GM12878 (cell line): ENCODE data around the gene MXD1. TPM values are rescaled to one million over a fixed set of nuclear protein-coding genes. Genes with fewer than 3 reads are reported as not detected.

Source experiments
- ATAC-seq: fragments of 200-7000 bp; cut with Tn5 transposase; 3 replicates; pipeline ENCODE4 v1.9.1; 2020; ENCODE audit warnings: mild to moderate bottlenecking, moderate library complexity
- BruUV-seq: library from RNA; stranded (reverse); fragments of 400-500 nt; replicated peaks from 2 replicates; lab custom pipeline; 2021; lab: Mats Ljungman, UMichigan
- CTCF ChIA-PET: fragments of 300-600 bp; sonication (Branson Sonifier 250); formaldehyde crosslinking; extraction: SDS; loops from one replicate; lab custom pipeline; 2021; ENCODE audit warnings: inconsistent platforms; lab: Yijun Ruan, JAX
- POLR2A ChIA-PET: fragments of 350-600 bp; formaldehyde crosslinking; extraction: SDS; loops from one replicate; lab custom pipeline; 2021; ENCODE audit warnings: inconsistent platforms; lab: Charles Lee
- RAD21 ChIA-PET: fragments of 300-600 bp; sonication (Branson Sonifier 250); formaldehyde crosslinking; loops from one replicate; lab custom pipeline; 2023; ENCODE audit warnings: antibody characterized with exemption; ENCODE audit not compliant: unreplicated experiment; lab: Charles Lee
- SMC1A ChIA-PET: fragments of 300-600 bp; sonication (Branson Sonifier 250); formaldehyde crosslinking; loops from one replicate; lab custom pipeline; 2023; ENCODE audit not compliant: unreplicated experiment, uncharacterized antibody; lab: Charles Lee
- DNase-seq: peaks from one replicate; pipeline ENCODE4 v3.0.0-alpha.2; 2011; ENCODE audit warnings: low read depth, low spot score
- FAIRE-seq: peaks from 3 replicates; lab custom pipeline; 2011; peaks lifted over from hg19 to GRCh38; lab: Jason Lieb, UNC
- H2AFZ ChIP-seq: 2 replicates; pipeline ENCODE4 v1.6.0; 2011; ENCODE audit warnings: low read depth, low read length, control low read depth; ENCODE audit not compliant: control insufficient read depth
- H3K27ac ChIP-seq: 2 replicates; pipeline ENCODE4 v1.5.1; 2011; ENCODE audit warnings: control low read depth; ENCODE audit not compliant: control insufficient read depth, insufficient read depth
- H3K27me3 ChIP-seq, 2 experiments: replicated peaks in 1 of 2; 2 replicates each; pipeline versions ENCODE4 v1.6.0 to v1.6.1; 2011; ENCODE audit warnings: low read length in 1 of 2; ENCODE audit not compliant: control insufficient read depth in 2 of 2, insufficient read depth in 2 of 2
- H3K36me3 ChIP-seq, 2 experiments: 2 replicates each; pipeline ENCODE4 v1.5.1; 2011; ENCODE audit warnings: low read length in 1 of 2; ENCODE audit not compliant: control insufficient read depth in 2 of 2, insufficient read depth in 2 of 2
- H3K4me1 ChIP-seq: 2 replicates; pipeline ENCODE4 v1.6.1; 2011; ENCODE audit warnings: mild to moderate bottlenecking, low read length, moderate library complexity, mixed read lengths; ENCODE audit not compliant: control insufficient read depth, insufficient read depth
- H3K4me2 ChIP-seq: 2 replicates; pipeline ENCODE4 v1.6.0; 2011; ENCODE audit warnings: control low read depth; ENCODE audit not compliant: control insufficient read depth, insufficient read depth
- H3K4me3 ChIP-seq: fragments of 200-600 bp; sonication (generic); 2 replicates; pipeline ENCODE4 v1.5.1; 2016
- H3K79me2 ChIP-seq: 2 replicates; pipeline ENCODE4 v1.6.0; 2011; ENCODE audit warnings: low read length; ENCODE audit not compliant: control insufficient read depth, insufficient read depth
- H3K9ac ChIP-seq: 2 replicates; pipeline ENCODE4 v1.8.0; 2011; ENCODE audit warnings: low read length, control low read depth, mixed read lengths; ENCODE audit not compliant: control insufficient read depth, insufficient read depth
- H3K9me3 ChIP-seq: replicated peaks from 3 replicates; pipeline ENCODE4 v1.5.1; 2011; ENCODE audit warnings: mild to moderate bottlenecking, low read length; ENCODE audit not compliant: control insufficient read depth, insufficient read depth
- H4K20me1 ChIP-seq: 2 replicates; pipeline ENCODE4 v1.6.0; 2011; ENCODE audit not compliant: control insufficient read depth, insufficient read depth
- CEBPB ChIP-seq, 2 experiments: fragments of 150-350 bp in 1 of 2; IDR thresholded peaks; 2 replicates each; pipeline ENCODE4 v1.6.1; 2012 to 2014; ENCODE audit warnings: low read depth in 2 of 2, low read length in 2 of 2, borderline replicate concordance in 1 of 2, inconsistent platforms in 1 of 2
- CHD2 ChIP-seq: IDR thresholded peaks from 2 replicates; pipeline ENCODE4 v1.6.1; 2011; ENCODE audit warnings: low read depth, low read length, improper control_type of control experiment, borderline replicate concordance
- CTCF ChIP-seq, 3 experiments: IDR thresholded peaks in 2 of 3; conservative IDR thresholded peaks in 1 of 3; 2 replicates each; pipeline ENCODE4 v1.5.1; 2011; ENCODE audit warnings: low read depth in 3 of 3, low read length in 3 of 3, mild to moderate bottlenecking in 3 of 3, control low read depth in 2 of 3, moderate library complexity in 2 of 3, inconsistent platforms in 1 of 3, mixed read lengths in 1 of 3; ENCODE audit not compliant: control insufficient read depth in 2 of 3, insufficient read depth in 1 of 3; ENCODE audit errors: extremely low read depth in 1 of 3
- EZH2 ChIP-seq: IDR thresholded peaks from 2 replicates; pipeline ENCODE4 v1.6.1; 2012; ENCODE audit warnings: low read depth, mild to moderate bottlenecking, control low read depth, inconsistent platforms, low read length, borderline replicate concordance; ENCODE audit not compliant: control insufficient read depth
- HDGF ChIP-seq: fragments of 450-650 bp; IDR thresholded peaks from 2 replicates; pipeline ENCODE4 v1.6.1; 2016; ENCODE audit warnings: antibody characterized with exemption
- NFXL1 ChIP-seq: fragments of 450-650 bp; IDR thresholded peaks from 2 replicates; pipeline ENCODE4 v1.6.1; 2017; ENCODE audit warnings: antibody characterized with exemption, mild to moderate bottlenecking, borderline replicate concordance
- RAD21 ChIP-seq: IDR thresholded peaks from 2 replicates; pipeline ENCODE4 v1.6.1; 2011; ENCODE audit warnings: mild to moderate bottlenecking, low read depth, low read length, moderate library complexity; ENCODE audit not compliant: insufficient read depth
- SIN3A ChIP-seq: IDR thresholded peaks from 2 replicates; pipeline ENCODE4 v1.6.1; 2012; ENCODE audit warnings: low read depth, low read length, improper control_type of control experiment
- SKIL ChIP-seq: fragments of 450-650 bp; IDR thresholded peaks from 2 replicates; pipeline ENCODE4 v1.6.1; 2017; ENCODE audit warnings: mild to moderate bottlenecking, low read depth, inconsistent platforms; ENCODE audit not compliant: poor library complexity, severe bottlenecking
- SMC3 ChIP-seq: IDR thresholded peaks from 2 replicates; pipeline ENCODE4 v1.6.1; 2011; ENCODE audit warnings: low read length, improper control_type of control experiment, borderline replicate concordance
- YBX1 ChIP-seq: fragments of 450-650 bp; IDR thresholded peaks from 2 replicates; pipeline ENCODE4 v1.6.1; 2016; ENCODE audit warnings: antibody characterized with exemption
- ZBTB40 ChIP-seq: fragments of 450-650 bp; IDR thresholded peaks from 2 replicates; pipeline ENCODE4 v1.6.1; 2016; ENCODE audit warnings: mild to moderate bottlenecking, moderate library complexity, borderline replicate concordance
- WGBS: methylation state at CpG from one replicate; pipeline ENCODE4 v1.1.6; 2016; ENCODE audit warnings: low lambda C conversion rate; ENCODE audit not compliant: insufficient replicate concordance, insufficient coverage; ENCODE audit errors: missing lambda C conversion rate; 5-methylcytosine and 5-hydroxymethylcytosine counted together
- in situ Hi-C: fragments of 300-500 bp; cut with MboI; formaldehyde crosslinking; loops from 9 replicates; pipeline ENCODE4 v1.14.3; 2018; ENCODE audit warnings: mixed read lengths
- intact Hi-C: fragments of 100-400 bp; cut with micrococcal nuclease; formaldehyde crosslinking; loops from one replicate; pipeline ENCODE4 v1.14.2; 2022; ENCODE audit not compliant: unreplicated experiment
- polyA plus RNA-seq, 11 experiments: library from polyadenylated mRNA; depleted of rRNA in 4 of 11; unstranded in 6 of 11; stranded (reverse) in 5 of 11; fragments of >200 nt; fragmentation: Nextera tagmentation in 4 of 11; fragmentation: Illumina TruSeq in 1 of 11; extraction: Ambion mirVana in 4 of 11; extraction: Trizol in 1 of 11; gene quantifications; 1 replicate in 1 of 11; 2 replicates in 10 of 11; pipeline versions ENCODE4 v1.2.1 to v1.2.3, GENCODE V29; 2011 to 2016; ENCODE audit warnings: inconsistent platforms in 2 of 11, missing spikeins in 2 of 11, low read depth in 1 of 11
- total RNA-seq, 4 experiments: library from RNA; depleted of rRNA in 3 of 4; stranded (reverse); fragments of >200 nt in 3 of 4; fragmentation: Illumina TruSeq in 1 of 4; extraction: Trizol in 1 of 4; gene quantifications; 2 replicates each; pipeline versions ENCODE4 v1.2.1 to v1.2.3, GENCODE V29; 2013 to 2021

The MXD1 gene
- total and polyA plus RNA-seq, 10 of the 15 experiments (the other 5 are each of a cell fraction or from before 2014, with no cell fraction given) = 2.2 to 10.2 (median 3.3) TPM

DNA sequence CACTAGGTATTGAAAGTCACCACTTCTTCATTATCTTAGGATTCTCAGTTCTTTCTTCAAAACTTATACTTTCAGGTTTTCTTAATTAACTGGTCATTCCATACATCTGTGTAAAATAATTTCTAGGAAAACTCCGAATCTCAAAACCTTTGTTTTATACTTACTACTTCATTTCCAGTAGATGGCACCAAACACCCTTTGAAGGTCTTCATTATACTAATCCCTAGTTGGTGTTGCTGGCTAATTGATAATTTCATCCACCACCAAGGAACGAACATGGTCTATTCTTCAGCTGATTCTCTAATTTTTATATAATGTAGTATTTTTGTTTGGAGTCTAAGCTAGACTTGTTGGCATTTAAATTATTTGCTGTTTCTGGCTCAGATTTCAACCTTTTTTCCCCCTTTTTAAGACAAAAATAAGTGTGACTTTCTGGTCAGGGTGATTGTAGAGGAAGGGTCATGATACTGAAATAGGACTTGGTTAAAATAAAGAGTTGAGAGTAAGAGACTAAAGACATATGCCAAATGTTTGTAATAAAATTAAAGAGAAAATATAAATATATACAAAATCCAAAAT lies 2.8 kb upstream of the MXD1 start:
- ChIA-PET POLR2A (interaction anchor here (0.6 to 4.2 kb wide), 7 partner anchors 153 to 382 kb away, joined by 3 to 60 read pairs (median 5); partner anchors contain the start of genes C2orf42 and SNRPG), CTCF (interaction anchor here (0.6 to 6.5 kb wide), 47 partner anchors 9 to 705 kb away, joined by 3 to 111 read pairs (median 4); partner anchors contain the start of genes C2orf42, FAM136A, SNRNP27 and SNRPG), RAD21 (interaction anchor here (0.6 to 8.6 kb wide), 24 partner anchors 13 to 392 kb away, joined by 3 to 154 read pairs (median 6); partner anchors contain the start of genes C2orf42, FAM136A, SNRNP27 and SNRPG), SMC1A (interaction anchor here (0.6 to 8.9 kb wide), 32 partner anchors 9 to 394 kb away, joined by 3 to 126 read pairs (median 5); partner anchors contain the start of genes C2orf42, FAM136A, PCBP1 and SNRNP27)
- no TSS peak for BruUV-seq
- no peaks in the 10 kb centered on the region for H3K9me3 ChIP-seq
- H3K27me3 ChIP-seq = no peaks in the 10 kb centered on the region
- no peak overlapping the region for H3K27ac ChIP-seq
- WGBS = 0% methylated on average over 2 of the region's 2 CpGs
- H3K4me3 ChIP-seq = no peak overlapping the region
- in situ Hi-C loops = no loop called here
- no peak overlapping the region for H2AFZ ChIP-seq
- intact Hi-C loops = loop anchor here (1.0 to 10.0 kb wide), 5 partner anchors 190 to 703 kb away; no protein-coding TSS in a partner anchor
- DNase-seq (no peak), ATAC-seq (no peak), FAIRE-seq (no peak)
- no peak overlapping the region for H3K4me2 ChIP-seq
- no peak overlapping the region for H3K9ac ChIP-seq
- H4K20me1 ChIP-seq = no peaks in the 10 kb centered on the region
- peaks cover 0 to 7% of the 10 kb centered on the region in 2 experiments; a peak in 2 of 4 replicates for H3K36me3 ChIP-seq
- H3K79me2 ChIP-seq = peaks cover 8% of the 10 kb centered on the region
- 0 out of 2 replicates have a peak, but pooled peaks cover 3% of the 10 kb centered on the region for H3K4me1 ChIP-seq
- TF ChIP-seq SIN3A = no peak
- no peak for TF ChIP-seq EZH2
- TF ChIP-seq NFXL1 = no peak
- TF ChIP-seq HDGF = no peak
- TF ChIP-seq YBX1 = no peak
- TF ChIP-seq RAD21 = peak; percentile 87
- TF ChIP-seq ZBTB40 = no peak
- TF ChIP-seq SKIL = peak; percentile 43
- peak; percentile 61; the same call in 1 of the 2 replicates for TF ChIP-seq SMC3
- TF ChIP-seq CEBPB (IDR thresholded peaks at IDR 0.05; ENCODE audit: borderline replicate concordance in 1 of 2, low read depth in 2 of 2, low read length in 2 of 2) = peak in 1 of 2 experiments; percentile 42; a peak in 1 of 4 replicates
- no peak for TF ChIP-seq CHD2
- peak; percentile 33 to 75 (median 50); a peak in 5 of 6 replicates for TF ChIP-seq CTCF (IDR thresholded peaks at IDR 0.05 in 2 of 3, conservative IDR thresholded peaks at IDR 0.05 in 1 of 3; ENCODE audit: control insufficient read depth in 2 of 3, extremely low read depth in 1 of 3, insufficient read depth in 1 of 3, low read depth in 3 of 3, low read length in 3 of 3)
